SH-SY5Y (cell line): ENCODE results near the gene IL6.

Experiments used
- GATA2 ChIP-seq: IDR thresholded peaks from 2 replicates; pipeline ENCODE4 v1.6.1; 2011; ENCODE audit warnings: mild to moderate bottlenecking, low read depth, low read length
- GATA3 ChIP-seq: IDR thresholded peaks from 2 replicates; pipeline ENCODE4 v1.6.1; 2011; ENCODE audit warnings: low read depth, mild to moderate bottlenecking, low read length, moderate library complexity

The IL6 gene

DNA sequence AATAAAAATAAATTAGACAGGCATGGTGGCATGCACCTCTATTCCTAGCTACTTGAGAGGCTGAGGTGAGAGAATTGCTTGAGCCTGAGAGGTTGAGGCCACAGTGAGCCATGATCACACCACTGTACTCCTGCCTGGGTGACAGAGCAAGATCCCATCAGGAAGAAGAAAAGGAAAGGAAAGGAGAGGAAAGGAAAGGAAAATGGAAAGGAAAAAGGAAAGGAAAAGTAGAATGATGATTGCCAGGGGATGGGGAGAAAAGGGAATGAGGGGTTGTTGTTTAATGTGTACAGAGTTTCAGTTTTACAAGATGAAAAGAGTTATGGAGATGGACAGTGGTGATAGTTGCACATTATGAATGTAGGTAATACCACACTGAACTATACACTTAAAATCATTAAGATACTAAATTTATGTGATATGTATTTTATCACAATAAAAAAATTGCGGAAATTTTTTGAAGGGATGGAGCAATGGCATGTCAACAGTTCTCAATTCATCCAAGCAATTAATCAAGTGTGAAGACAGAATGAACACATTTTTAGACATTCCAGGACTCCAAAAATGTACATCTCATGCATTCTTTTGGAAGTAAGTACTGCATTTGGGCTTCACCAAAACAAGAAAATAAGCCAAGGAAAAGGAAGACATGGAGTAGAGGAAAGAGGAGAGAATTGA, 44.3 kb downstream of the IL6 start:
- TF ChIP-seq GATA3, result no peak
- TF ChIP-seq GATA2, result no peak

GRCh38 chr7:22771872-22772228, 44.9 kb downstream of the IL6 start:
- TF ChIP-seq GATA3 (no peak), GATA2 (no peak)

- TF ChIP-seq GATA3 (no peak), GATA2 (no peak)
Observed at GRCh38 chr7:22772885-22773284, 45.9 kb downstream of the IL6 start.

DNA sequence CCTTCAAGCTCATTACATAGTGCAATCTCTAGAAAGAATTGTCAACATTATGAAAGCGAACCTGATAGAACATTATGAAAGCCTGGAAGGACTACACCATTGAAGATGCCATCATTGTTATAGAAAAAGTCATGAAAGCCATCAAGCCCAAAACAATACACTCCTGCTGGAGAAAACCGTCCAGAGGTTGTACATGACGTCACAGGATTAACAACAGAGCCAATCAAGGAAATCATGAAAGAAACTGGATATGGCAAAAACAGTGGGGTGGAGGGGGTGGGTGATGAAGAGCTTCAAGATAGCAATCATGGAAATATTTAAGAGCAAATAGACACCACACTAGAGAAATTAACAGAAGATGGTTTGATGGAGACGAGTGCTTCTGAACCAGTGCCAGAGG, 50.0 kb downstream of the IL6 start:
- no peak for TF ChIP-seq GATA2
- no peak for TF ChIP-seq GATA3

DNA sequence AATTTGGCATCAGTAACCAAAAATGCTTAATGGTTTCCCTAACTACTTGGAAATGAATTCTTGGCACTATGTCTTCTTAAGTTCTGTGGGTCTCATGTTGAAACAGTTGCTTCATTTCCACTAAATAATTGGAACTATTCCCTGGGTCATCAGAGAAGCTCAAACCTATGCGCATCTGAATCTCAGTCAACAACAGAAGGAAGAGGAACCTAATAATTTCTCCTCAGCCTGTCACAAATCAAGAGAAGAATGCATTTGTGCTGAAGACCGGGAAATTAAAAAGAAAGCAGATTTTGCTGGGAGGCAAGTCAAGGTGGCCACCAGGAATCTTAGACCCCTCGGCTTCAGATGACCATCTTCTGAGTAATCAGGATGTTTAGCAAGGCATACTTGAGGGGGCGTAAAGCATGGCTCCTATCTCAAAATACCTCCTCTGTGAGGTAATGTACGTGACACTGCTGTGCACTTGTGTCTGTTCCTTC, 54.3 kb downstream of the IL6 start:
- no peak for TF ChIP-seq GATA3
- no peak for TF ChIP-seq GATA2
